IPS-18a (cell line): ENCODE measurements around the gene HSDL2.

ENCODE experiments used
- H3K27ac ChIP-seq: one replicate; pipeline ENCODE4 v1.5.1; 2013; ENCODE audit warnings: low read length
- H3K27me3 ChIP-seq: one replicate; pipeline ENCODE4 v1.6.1; 2013; ENCODE audit warnings: mild to moderate bottlenecking, low read length; ENCODE audit not compliant: control insufficient read depth, insufficient read depth
- H3K36me3 ChIP-seq: one replicate; pipeline ENCODE4 v1.6.1; 2013; ENCODE audit warnings: low read depth, low read length; ENCODE audit not compliant: control insufficient read depth
- H3K4me1 ChIP-seq: one replicate; pipeline ENCODE4 v1.6.1; 2013; ENCODE audit warnings: low read depth, low read length; ENCODE audit not compliant: control insufficient read depth
- H3K4me3 ChIP-seq: one replicate; pipeline ENCODE4 v1.5.1; 2013; ENCODE audit warnings: low read length
- H3K9ac ChIP-seq: one replicate; pipeline ENCODE4 v1.6.1; 2013; ENCODE audit warnings: mild to moderate bottlenecking, low read length, moderate library complexity
- H3K9me3 ChIP-seq: one replicate; pipeline ENCODE4 v1.6.1; 2013; ENCODE audit warnings: low read depth, low read length; ENCODE audit not compliant: control insufficient read depth

Gene HSDL2

GRCh38 chr9:112433499-112434392 is 53.8 kb downstream of the HSDL2 start:
- Histone ChIP-seq H3K27me3 (no peaks in the 10 kb centered on the region), H3K36me3 (no peaks in the 10 kb centered on the region), H3K9ac (no peak overlapping the region), H3K4me3 (no peak overlapping the region), H3K4me1 (no peaks in the 10 kb centered on the region), H3K27ac (no peak overlapping the region), H3K9me3 (no peaks in the 10 kb centered on the region)

GRCh38 chr9:112434487-112434886 is 54.6 kb downstream of the HSDL2 start:
- no peaks in the 10 kb centered on the region for H3K27me3 ChIP-seq
- H3K9me3 ChIP-seq = no peaks in the 10 kb centered on the region
- no peak overlapping the region for H3K4me3 ChIP-seq
- no peak overlapping the region for H3K9ac ChIP-seq
- H3K4me1 ChIP-seq = no peaks in the 10 kb centered on the region
- H3K27ac ChIP-seq = no peak overlapping the region
- no peaks in the 10 kb centered on the region for H3K36me3 ChIP-seq

- Histone ChIP-seq H3K9me3 (no peaks in the 10 kb centered on the region), H3K27me3 (no peaks in the 10 kb centered on the region), H3K36me3 (no peaks in the 10 kb centered on the region), H3K4me3 (no peak overlapping the region), H3K4me1 (no peaks in the 10 kb centered on the region), H3K9ac (no peak overlapping the region), H3K27ac (no peak overlapping the region)
These were observed 57.5 kb downstream of the HSDL2 start for GRCh38 chr9:112437406-112437805.

GRCh38 chr9:112439171-112439570 is 59.3 kb downstream of the HSDL2 start:
- Histone ChIP-seq H3K4me1 (no peaks in the 10 kb centered on the region), H3K9me3 (no peaks in the 10 kb centered on the region), H3K27me3 (no peaks in the 10 kb centered on the region), H3K9ac (no peak overlapping the region), H3K27ac (no peak overlapping the region), H3K4me3 (no peak overlapping the region), H3K36me3 (no peaks in the 10 kb centered on the region)

GRCh38 chr9:112439825-112440224 is 59.9 kb downstream of the HSDL2 start:
- Histone ChIP-seq H3K27ac (no peak overlapping the region), H3K9me3 (no peaks in the 10 kb centered on the region), H3K9ac (no peak overlapping the region), H3K36me3 (no peaks in the 10 kb centered on the region), H3K27me3 (no peaks in the 10 kb centered on the region), H3K4me1 (no peaks in the 10 kb centered on the region), H3K4me3 (no peak overlapping the region)

GRCh38 chr9:112443200-112443599 is 63.3 kb downstream of the HSDL2 start:
- Histone ChIP-seq H3K27me3 (no peaks in the 10 kb centered on the region), H3K9ac (no peak overlapping the region), H3K9me3 (no peaks in the 10 kb centered on the region), H3K27ac (no peak overlapping the region), H3K36me3 (no peaks in the 10 kb centered on the region), H3K4me1 (no peaks in the 10 kb centered on the region), H3K4me3 (no peak overlapping the region)

GRCh38 chr9:112443636-112444035 is 63.7 kb downstream of the HSDL2 start:
- H3K4me3 ChIP-seq = no peak overlapping the region
- H3K9me3 ChIP-seq = no peaks in the 10 kb centered on the region
- no peaks in the 10 kb centered on the region for H3K4me1 ChIP-seq
- H3K27ac ChIP-seq = no peak overlapping the region
- H3K9ac ChIP-seq = no peak overlapping the region
- no peaks in the 10 kb centered on the region for H3K36me3 ChIP-seq
- H3K27me3 ChIP-seq = no peaks in the 10 kb centered on the region

DNA sequence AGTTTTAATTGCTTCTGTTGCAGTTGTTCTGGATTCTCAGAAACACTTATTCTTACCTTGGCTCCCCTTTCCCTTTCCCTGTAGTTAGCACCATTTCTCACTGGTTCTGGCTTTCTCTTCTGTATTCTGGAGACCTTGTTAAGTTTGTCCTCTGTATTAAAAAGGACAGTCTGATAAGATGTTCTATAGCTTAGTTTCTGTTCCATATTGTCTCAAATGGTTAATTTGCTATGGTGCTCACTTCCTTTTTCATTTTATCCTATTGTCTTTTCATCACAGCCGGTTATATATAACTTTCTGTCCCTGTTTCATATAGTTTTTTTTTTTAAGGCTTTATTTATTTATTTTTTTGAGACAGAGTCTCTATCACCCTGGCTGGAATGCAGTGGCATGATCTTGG is 65.3 kb downstream of the HSDL2 start:
- no peaks in the 10 kb centered on the region for H3K4me1 ChIP-seq
- H3K9me3 ChIP-seq = no peaks in the 10 kb centered on the region
- no peak overlapping the region for H3K4me3 ChIP-seq
- no peaks in the 10 kb centered on the region for H3K36me3 ChIP-seq
- no peak overlapping the region for H3K27ac ChIP-seq
- H3K27me3 ChIP-seq = no peaks in the 10 kb centered on the region
- H3K9ac ChIP-seq = no peak overlapping the region

GRCh38 chr9:112446080-112446479 is 66.2 kb downstream of the HSDL2 start:
- Histone ChIP-seq H3K4me3 (no peak overlapping the region), H3K27ac (no peak overlapping the region), H3K4me1 (no peaks in the 10 kb centered on the region), H3K36me3 (no peaks in the 10 kb centered on the region), H3K27me3 (no peaks in the 10 kb centered on the region), H3K9me3 (no peaks in the 10 kb centered on the region), H3K9ac (no peak overlapping the region)

DNA sequence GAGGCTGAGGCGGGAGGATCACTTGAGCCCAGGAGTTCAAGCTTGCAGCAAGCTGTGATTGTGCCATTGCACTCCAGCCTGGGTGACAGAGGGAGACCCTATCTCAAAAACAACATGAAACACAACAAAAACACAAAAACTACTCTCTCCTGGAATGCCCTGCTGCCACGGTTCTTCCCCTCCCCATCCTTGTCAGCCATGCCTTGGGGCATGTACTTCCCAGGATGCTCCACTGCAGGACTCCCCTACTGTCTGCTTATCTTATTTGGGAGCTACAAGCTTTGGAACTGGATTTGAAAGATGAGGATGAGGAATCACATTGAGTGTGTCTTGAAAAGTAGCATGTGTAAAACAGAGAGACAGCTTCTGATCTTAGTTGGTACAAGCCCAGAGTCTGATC is 66.6 kb downstream of the HSDL2 start:
- H3K4me1 ChIP-seq = no peaks in the 10 kb centered on the region
- no peaks in the 10 kb centered on the region for H3K27me3 ChIP-seq
- no peak overlapping the region for H3K4me3 ChIP-seq
- no peaks in the 10 kb centered on the region for H3K9me3 ChIP-seq
- no peak overlapping the region for H3K9ac ChIP-seq
- H3K27ac ChIP-seq = no peak overlapping the region
- H3K36me3 ChIP-seq = no peaks in the 10 kb centered on the region

GRCh38 chr9:112447283-112447761 is 67.4 kb downstream of the HSDL2 start:
- no peak overlapping the region for H3K27ac ChIP-seq
- H3K4me3 ChIP-seq = no peak overlapping the region
- no peaks in the 10 kb centered on the region for H3K9me3 ChIP-seq
- no peaks in the 10 kb centered on the region for H3K27me3 ChIP-seq
- no peaks in the 10 kb centered on the region for H3K36me3 ChIP-seq
- no peak overlapping the region for H3K9ac ChIP-seq
- no peaks in the 10 kb centered on the region for H3K4me1 ChIP-seq

- Histone ChIP-seq H3K9ac (no peak overlapping the region), H3K9me3 (peaks cover 4% of the 10 kb centered on the region)
These were observed 82.9 kb downstream of the HSDL2 start for GRCh38 chr9:112462855-112463254.

More at GRCh38 chr9:112462855-112463254, 82.9 kb downstream of the HSDL2 start:
- H3K27me3 ChIP-seq = no peaks in the 10 kb centered on the region
- H3K36me3 ChIP-seq = no peaks in the 10 kb centered on the region
- H3K4me3 ChIP-seq = no peak overlapping the region
- H3K27ac ChIP-seq = no peak overlapping the region
- H3K4me1 ChIP-seq = no peaks in the 10 kb centered on the region
